ENCODE measurements around the gene FRMD1.

The FRMD1 gene

GRCh38 chr6:168103050-168103830 lies 24.2 kb upstream of the FRMD1 start:
- peaks cover 23% of the 10 kb centered on the region for H3K27me3 ChIP-seq (ENCODE audit: insufficient read depth, poor library complexity, severe bottlenecking)

GRCh38 chr6:168102315-168102985 lies 23.4 kb upstream of the FRMD1 start:
- DNase-seq (ENCODE audit: low spot score) (no peak), ATAC-seq (ENCODE audit: low read depth) (no peak)
- TF ChIP-seq CTCF (IDR thresholded peaks at IDR 0.05; ENCODE audit: poor library complexity, severe bottlenecking): no peak
- Histone ChIP-seq H3K36me3 (ENCODE audit: low read depth) (no peaks in the 10 kb centered on the region), H3K4me3 (ENCODE audit: severe bottlenecking) (no peak overlapping the region), H3K9me3 (ENCODE audit: severe bottlenecking) (no peaks in the 10 kb centered on the region), H3K27ac (ENCODE audit: poor library complexity, severe bottlenecking) (no peak overlapping the region), H3K4me1 (ENCODE audit: insufficient read depth, poor library complexity, severe bottlenecking) (no peaks in the 10 kb centered on the region), H3K27me3 (ENCODE audit: insufficient read depth, poor library complexity, severe bottlenecking) (peaks cover 23% of the 10 kb centered on the region)

More at GRCh38 chr6:168103050-168103830, 24.2 kb upstream of the FRMD1 start:
- DNase-seq (ENCODE audit: low spot score) (peak; percentile 34), ATAC-seq (ENCODE audit: low read depth) (no peak)
- Histone ChIP-seq H3K9me3 (ENCODE audit: severe bottlenecking) (no peaks in the 10 kb centered on the region), H3K4me1 (ENCODE audit: insufficient read depth, poor library complexity, severe bottlenecking) (no peaks in the 10 kb centered on the region), H3K36me3 (ENCODE audit: low read depth) (no peaks in the 10 kb centered on the region), H3K27ac (ENCODE audit: poor library complexity, severe bottlenecking) (no peak overlapping the region), H3K4me3 (ENCODE audit: severe bottlenecking) (no peak overlapping the region)
- no peak for TF ChIP-seq CTCF (IDR thresholded peaks at IDR 0.05; ENCODE audit: poor library complexity, severe bottlenecking)

GRCh38 chr6:168101590-168102314 lies 22.7 kb upstream of the FRMD1 start:
- DNase-seq (ENCODE audit: low spot score) (peak; percentile 49), ATAC-seq (ENCODE audit: low read depth) (no peak)
- TF ChIP-seq CTCF (IDR thresholded peaks at IDR 0.05; ENCODE audit: poor library complexity, severe bottlenecking): no peak
- Histone ChIP-seq H3K27me3 (ENCODE audit: insufficient read depth, poor library complexity, severe bottlenecking) (peaks cover 23% of the 10 kb centered on the region), H3K36me3 (ENCODE audit: low read depth) (no peaks in the 10 kb centered on the region), H3K9me3 (ENCODE audit: severe bottlenecking) (no peaks in the 10 kb centered on the region), H3K27ac (ENCODE audit: poor library complexity, severe bottlenecking) (no peak overlapping the region), H3K4me3 (ENCODE audit: severe bottlenecking) (no peak overlapping the region), H3K4me1 (ENCODE audit: insufficient read depth, poor library complexity, severe bottlenecking) (no peaks in the 10 kb centered on the region)

GRCh38 chr6:168100803-168101589 lies 22.0 kb upstream of the FRMD1 start:
- TF ChIP-seq CTCF (IDR thresholded peaks at IDR 0.05; ENCODE audit: poor library complexity, severe bottlenecking): no peak
- no peaks in the 10 kb centered on the region for H3K4me1 ChIP-seq (ENCODE audit: insufficient read depth, poor library complexity, severe bottlenecking)
- H3K36me3 ChIP-seq (ENCODE audit: low read depth): no peaks in the 10 kb centered on the region
- DNase-seq (ENCODE audit: low spot score): peak; percentile 29
- H3K9me3 ChIP-seq (ENCODE audit: severe bottlenecking): no peaks in the 10 kb centered on the region
- no peak overlapping the region for H3K27ac ChIP-seq (ENCODE audit: poor library complexity, severe bottlenecking)
- ATAC-seq (ENCODE audit: low read depth): no peak
- H3K4me3 ChIP-seq (ENCODE audit: severe bottlenecking): no peak overlapping the region
- peaks cover 23% of the 10 kb centered on the region for H3K27me3 ChIP-seq (ENCODE audit: insufficient read depth, poor library complexity, severe bottlenecking)

Data from RWPE2 (cell line).